ENCODE data around the gene RNF34. TPM values are rescaled to one million over a fixed set of nuclear protein-coding genes. Genes with fewer than 3 reads are reported as not detected.

Gene RNF34
- total RNA-seq, 2 donors from 2014 or later = 72.6 to 74.7 TPM

DNA sequence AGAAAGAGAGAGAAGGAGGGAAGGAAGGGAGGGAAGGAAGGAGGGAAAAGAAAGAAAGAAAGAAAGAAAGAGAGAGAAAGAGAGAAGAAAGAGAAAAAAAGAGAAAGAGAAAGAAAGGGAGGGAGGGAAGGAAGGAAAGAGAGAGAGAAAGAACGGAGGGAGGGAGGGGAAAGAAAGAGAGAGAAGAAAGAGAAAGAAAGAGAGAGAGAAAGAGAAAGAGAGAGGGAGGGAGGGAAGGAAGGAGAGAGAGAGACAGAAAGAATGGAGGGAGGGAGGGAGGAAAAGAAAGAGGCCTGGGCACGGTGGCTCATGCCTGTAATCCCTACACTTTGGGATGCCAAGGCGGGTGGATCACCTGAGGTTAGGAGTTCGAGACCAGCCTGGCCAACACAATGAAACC is 42.6 kb upstream of the RNF34 start:
- no peaks in the 10 kb centered on the region for H3K9me3 Mint-ChIP-seq
- TF ChIP-seq CTCF (conservative IDR thresholded peaks at IDR 0.05) = no peak
- H3K36me3 Mint-ChIP-seq (ENCODE audit: low read depth) = no peaks in the 10 kb centered on the region
- peaks cover 5% of the 10 kb centered on the region for H3K4me1 Mint-ChIP-seq
- H3K4me1 ChIP-seq (ENCODE audit: control insufficient read depth, insufficient read depth, low read length) = no peaks in the 10 kb centered on the region
- no peak overlapping the region for H3K27ac Mint-ChIP-seq
- no peak overlapping the region for H3K4me3 Mint-ChIP-seq
- H3K36me3 ChIP-seq (ENCODE audit: control insufficient read depth, insufficient read depth, low read length) = no peaks in the 10 kb centered on the region
- no peak overlapping the region for H3K27ac ChIP-seq (ENCODE audit: low read depth, low read length)
- no peak overlapping the region for H3K4me3 ChIP-seq (ENCODE audit: low read length)
- no peaks in the 10 kb centered on the region for H3K27me3 ChIP-seq (ENCODE audit: control insufficient read depth, insufficient read depth, low read length, poor library complexity, severe bottlenecking)
- 70 to 92% methylated on average over 1 to 4 of the region's 4 CpGs for WGBS, 2 experiments (ENCODE audit: insufficient coverage in 1 of 2, insufficient read length in 1 of 2)
- H3K9me3 ChIP-seq (ENCODE audit: control insufficient read depth, low read length) = no peaks in the 10 kb centered on the region
- no peak overlapping the region for H3K9ac ChIP-seq (ENCODE audit: extremely low read depth, low read length, poor library complexity, severe bottlenecking)
- no peak for DNase-seq
- H3K27me3 Mint-ChIP-seq (ENCODE audit: insufficient read depth) = no peaks in the 10 kb centered on the region

- no peak overlapping the region for H3K4me3 ChIP-seq (ENCODE audit: low read length)
- WGBS, 2 experiments (ENCODE audit: insufficient coverage in 1 of 2, insufficient read length in 1 of 2) = 75 to 85% methylated on average over 1 to 2 of the region's 3 CpGs
- H3K4me1 Mint-ChIP-seq = peaks cover 2% of the 10 kb centered on the region
- no peak for TF ChIP-seq CTCF (conservative IDR thresholded peaks at IDR 0.05)
- no peaks in the 10 kb centered on the region for H3K9me3 Mint-ChIP-seq
- H3K27ac Mint-ChIP-seq = no peak overlapping the region
- no peak overlapping the region for H3K4me3 Mint-ChIP-seq
- no peak for DNase-seq
- no peaks in the 10 kb centered on the region for H3K36me3 ChIP-seq (ENCODE audit: control insufficient read depth, insufficient read depth, low read length)
- no peaks in the 10 kb centered on the region for H3K27me3 Mint-ChIP-seq (ENCODE audit: insufficient read depth)
- H3K27me3 ChIP-seq (ENCODE audit: control insufficient read depth, insufficient read depth, low read length, poor library complexity, severe bottlenecking) = no peaks in the 10 kb centered on the region
- H3K36me3 Mint-ChIP-seq (ENCODE audit: low read depth) = no peaks in the 10 kb centered on the region
- H3K9me3 ChIP-seq (ENCODE audit: control insufficient read depth, low read length) = no peaks in the 10 kb centered on the region
- no peak overlapping the region for H3K27ac ChIP-seq (ENCODE audit: low read depth, low read length)
- H3K9ac ChIP-seq (ENCODE audit: extremely low read depth, low read length, poor library complexity, severe bottlenecking) = no peak overlapping the region
- no peaks in the 10 kb centered on the region for H3K4me1 ChIP-seq (ENCODE audit: control insufficient read depth, insufficient read depth, low read length)
These were observed 41.8 kb upstream of the RNF34 start for GRCh38 chr12:121358073-121358472.

- Mint-ChIP-seq H3K27me3 (ENCODE audit: insufficient read depth) (peaks cover 17% of the 10 kb centered on the region), H3K4me3 (no peak overlapping the region), H3K36me3 (ENCODE audit: low read depth) (no peaks in the 10 kb centered on the region), H3K27ac (no peak overlapping the region), H3K4me1 (no peaks in the 10 kb centered on the region), H3K9me3 (no peaks in the 10 kb centered on the region)
- H3K9ac ChIP-seq (ENCODE audit: extremely low read depth, low read length, poor library complexity, severe bottlenecking) = no peak overlapping the region
- no peaks in the 10 kb centered on the region for H3K9me3 ChIP-seq (ENCODE audit: control insufficient read depth, low read length)
- H3K27me3 ChIP-seq (ENCODE audit: control insufficient read depth, insufficient read depth, low read length, poor library complexity, severe bottlenecking) = no peaks in the 10 kb centered on the region
- 82% methylated on average over 4 to 5 of the region's 5 CpGs for WGBS, 2 experiments (ENCODE audit: insufficient coverage in 1 of 2, insufficient read length in 1 of 2)
- no peak overlapping the region for H3K27ac ChIP-seq (ENCODE audit: low read depth, low read length)
- no peaks in the 10 kb centered on the region for H3K36me3 ChIP-seq (ENCODE audit: control insufficient read depth, insufficient read depth, low read length)
- no peak overlapping the region for H3K4me3 ChIP-seq (ENCODE audit: low read length)
- DNase-seq = no peak
- no peaks in the 10 kb centered on the region for H3K4me1 ChIP-seq (ENCODE audit: control insufficient read depth, insufficient read depth, low read length)
- TF ChIP-seq CTCF (conservative IDR thresholded peaks at IDR 0.05) = no peak
These were observed 35.2 kb upstream of the RNF34 start for GRCh38 chr12:121364683-121365121.
